ENCODE measurements around the gene CEMP1.
A peak's percentile ranks its signal among the peaks of the same experiment; 100 is the strongest.

The CEMP1 gene

DNA sequence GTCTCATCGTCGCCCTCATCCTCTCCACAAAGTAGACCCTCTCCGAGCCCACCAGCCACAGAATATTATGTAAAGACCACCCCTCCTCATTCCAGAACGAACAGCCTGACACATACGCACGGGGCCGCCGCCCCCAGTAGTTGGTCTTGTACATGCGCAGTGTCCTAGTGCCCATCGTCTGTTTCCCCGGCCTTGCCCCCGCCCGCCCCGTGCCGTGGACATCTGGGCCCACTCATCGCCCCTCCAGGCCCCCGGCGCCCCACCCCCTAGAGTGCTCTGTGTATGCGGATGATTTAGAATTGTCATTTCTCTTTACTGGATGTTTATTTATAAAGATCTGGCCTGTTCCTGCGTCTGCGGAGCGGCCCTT is 11.5 kb downstream of the CEMP1 start:
- no peak for DNase-seq (ENCODE audit: low read depth in 2 of 2)

- DNase-seq (ENCODE audit: low read depth in 2 of 2): no peak
These were observed 12.1 kb downstream of the CEMP1 start for GRCh38 chr16:2518823-2519710.

DNA sequence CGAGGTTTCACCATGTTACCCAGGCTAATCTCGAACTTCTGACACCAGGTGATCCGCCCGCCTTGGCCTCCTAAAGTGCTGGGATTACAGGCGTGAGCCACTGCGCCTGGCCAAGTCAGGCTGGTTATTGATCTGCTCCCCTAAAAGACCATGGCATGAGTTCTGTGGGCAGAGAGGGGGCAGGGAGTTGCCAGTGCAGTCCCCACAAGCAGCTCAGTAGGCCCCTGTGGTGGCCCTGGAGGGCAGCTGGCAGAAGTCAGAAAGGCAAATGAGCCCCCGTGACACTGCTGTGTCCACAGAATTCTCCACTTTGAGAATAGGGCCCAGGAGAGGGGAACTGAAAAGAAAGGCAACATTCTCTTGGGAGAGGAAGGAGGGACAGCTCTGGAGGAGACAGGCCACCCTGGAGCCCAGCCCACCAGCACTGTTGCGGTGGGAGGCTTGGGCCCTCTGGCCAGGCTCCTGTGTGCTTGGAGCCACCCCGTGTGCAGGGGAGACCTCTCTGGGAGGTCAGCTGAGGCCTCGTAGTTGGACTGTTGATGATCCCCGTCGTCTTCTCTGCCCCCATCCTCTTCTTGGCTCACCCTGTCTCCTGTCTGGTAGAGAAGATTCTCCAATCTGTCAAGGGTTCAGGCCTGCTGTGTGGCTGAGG is 13.1 kb downstream of the CEMP1 start:
- DNase-seq (ENCODE audit: low read depth in 2 of 2): no peak

DNA sequence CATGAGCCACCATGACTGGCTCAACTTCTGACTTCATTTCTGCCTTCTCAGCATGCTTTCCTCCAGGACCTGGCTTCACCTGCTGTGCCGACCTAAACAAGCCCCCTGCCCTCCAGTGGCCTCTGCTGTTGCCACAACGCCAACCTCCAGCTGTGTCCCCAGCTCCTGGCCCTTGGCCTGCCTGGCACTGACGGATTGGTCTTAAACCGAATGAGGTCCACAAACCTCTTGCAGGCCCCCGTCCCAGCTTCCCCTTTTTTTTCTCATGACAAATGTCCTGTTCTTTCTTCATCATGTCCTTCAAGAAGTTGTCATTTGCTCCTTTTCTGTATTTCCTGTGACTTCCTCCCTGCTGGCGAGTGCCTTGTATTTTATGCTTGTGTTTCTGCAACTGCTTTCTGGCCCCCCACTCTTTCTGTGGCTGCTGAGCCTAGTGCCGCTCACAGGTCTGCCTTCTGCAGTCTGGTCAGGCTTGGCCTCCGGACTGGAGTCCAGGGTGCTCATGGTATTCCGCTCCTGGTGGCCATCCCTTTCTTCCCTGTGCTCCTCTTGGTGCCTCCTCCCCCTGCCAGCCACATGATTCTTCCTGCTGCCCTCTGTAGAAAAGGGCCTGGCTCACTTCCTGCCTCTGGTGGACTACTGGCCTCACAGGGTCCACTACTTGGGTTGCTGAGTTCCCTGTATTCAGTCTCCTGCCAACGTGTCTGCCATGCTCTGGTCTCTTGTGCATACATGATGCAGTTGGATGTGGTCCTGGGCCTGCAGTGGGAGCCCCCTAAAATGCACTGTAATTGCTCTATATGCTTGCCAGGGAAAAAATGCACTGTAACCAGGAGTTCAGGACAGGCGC is 14.6 kb downstream of the CEMP1 start:
- no peak for DNase-seq (ENCODE audit: low read depth in 2 of 2)

GRCh38 chr16:2515180-2515851 is 15.9 kb downstream of the CEMP1 start:
- no peak for DNase-seq (ENCODE audit: low read depth in 2 of 2)

- DNase-seq (ENCODE audit: low read depth in 2 of 2): no peak
These were observed 16.7 kb downstream of the CEMP1 start for GRCh38 chr16:2514333-2515179.

DNA sequence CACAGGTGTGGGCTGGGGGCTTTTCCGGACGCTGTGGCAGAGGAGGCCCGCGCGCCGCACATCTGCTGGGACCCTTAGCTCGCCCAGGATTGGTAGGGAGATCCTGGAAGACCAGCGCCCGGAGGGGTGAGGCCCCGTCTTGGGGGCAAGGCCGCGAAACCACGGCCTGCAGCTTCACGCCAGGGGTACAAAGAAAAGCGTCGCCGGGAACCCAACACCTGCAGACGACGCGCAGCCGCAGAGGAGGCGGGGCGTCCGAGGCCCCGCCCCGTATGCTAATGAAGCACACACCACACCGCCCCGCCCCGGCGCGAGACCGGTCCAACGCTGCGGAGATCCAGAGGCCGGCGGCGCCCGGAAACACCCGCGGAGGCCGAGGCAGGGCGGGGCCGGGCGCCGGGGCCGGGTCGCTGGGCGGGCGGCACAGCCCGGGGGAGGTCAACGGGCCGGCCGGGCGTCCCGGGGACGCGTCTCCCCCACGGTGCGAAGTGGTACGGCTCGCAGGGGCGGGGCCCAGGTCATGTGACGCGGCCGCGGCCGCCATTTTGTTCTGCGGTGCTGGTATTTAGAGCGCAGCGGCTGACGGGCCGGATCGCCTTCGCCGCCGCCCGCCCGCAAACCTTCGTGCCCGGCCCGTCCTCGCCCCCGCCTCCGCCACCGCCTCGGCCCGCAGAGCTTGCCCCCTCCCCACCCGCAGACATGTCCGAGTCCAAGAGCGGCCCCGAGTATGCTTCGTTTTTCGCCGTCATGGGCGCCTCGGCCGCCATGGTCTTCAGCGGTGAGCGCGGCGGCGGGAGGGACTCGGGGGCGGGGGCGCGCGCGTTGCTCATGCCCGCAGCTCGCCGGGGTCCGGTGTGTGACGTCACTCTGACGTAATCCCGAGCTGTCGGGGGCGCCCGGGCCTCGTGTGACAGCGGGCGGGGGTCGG is 17.5 kb downstream of the CEMP1 start, which contains the start of gene ATP6V0C:
Gene ATP6V0C (plus strand): TSS at position 548 of the 928 bp plus-strand sequence. CDS start 152 bp downstream, at position 700.
- peak; percentile 81 to 83 for DNase-seq (ENCODE audit: low read depth in 2 of 2)

GRCh38 chr16:2512735-2513404 is 18.3 kb downstream of the CEMP1 start:
- no peak for DNase-seq (ENCODE audit: low read depth in 2 of 2)

GRCh38 chr16:2511996-2512734 is 19.0 kb downstream of the CEMP1 start:
- no peak for DNase-seq (ENCODE audit: low read depth in 2 of 2)

DNA sequence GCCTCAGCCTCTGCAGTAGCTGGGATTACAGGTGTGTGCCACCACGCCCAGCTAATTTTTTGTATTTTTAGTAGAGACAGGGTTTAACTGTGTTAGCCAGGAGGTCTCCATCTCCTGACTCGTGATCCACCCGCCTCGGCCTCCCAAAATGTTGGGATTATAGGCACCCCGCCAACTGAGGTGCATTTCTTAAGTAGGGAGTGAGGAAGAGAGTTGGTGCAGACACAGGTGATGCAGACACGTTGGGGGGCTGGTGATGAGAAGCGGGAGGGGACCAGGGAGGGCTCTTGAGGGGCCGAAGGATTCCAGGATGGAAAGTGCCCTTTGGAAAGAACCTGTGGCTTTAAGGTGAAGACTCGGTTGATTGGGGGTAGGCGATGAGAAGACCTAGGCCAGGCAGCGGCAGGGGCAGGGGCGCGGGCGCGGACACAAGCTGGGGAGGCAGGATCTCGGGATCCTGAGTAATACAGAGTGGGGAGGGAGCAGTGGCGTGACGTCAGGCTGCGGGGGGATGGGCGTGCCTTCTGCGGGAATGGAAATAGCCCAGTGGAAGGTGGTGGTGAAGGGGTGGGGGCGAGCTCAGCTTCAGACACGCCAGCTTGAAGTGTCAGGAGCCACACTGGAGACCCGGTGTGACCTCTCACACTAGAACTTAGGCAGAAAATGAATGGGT is 19.9 kb downstream of the CEMP1 start:
- DNase-seq (ENCODE audit: low read depth in 2 of 2): no peak

GRCh38 chr16:2508722-2509400 is 22.3 kb downstream of the CEMP1 start:
- no peak for DNase-seq (ENCODE audit: low read depth in 2 of 2)

DNA sequence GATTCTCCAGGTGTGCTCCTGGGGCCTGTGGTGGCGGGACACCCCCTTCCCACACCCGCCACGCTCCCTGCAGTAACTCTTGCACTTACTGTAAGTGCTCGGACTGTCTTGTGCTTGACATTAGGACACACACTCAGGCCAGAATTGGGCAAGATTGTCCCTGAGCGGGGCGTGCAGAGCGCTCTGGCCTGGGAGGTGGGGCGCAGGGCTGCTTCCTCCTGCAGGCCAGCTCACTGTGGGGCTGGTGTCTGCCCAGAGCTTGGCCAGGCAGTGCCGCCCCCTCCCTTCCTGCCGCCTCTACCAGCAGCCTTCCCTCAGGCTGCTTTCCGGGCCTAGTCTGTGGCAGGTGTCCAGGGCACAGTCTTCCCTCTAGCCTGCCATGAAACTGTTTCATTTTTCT is 23.5 kb downstream of the CEMP1 start:
- no peak for DNase-seq (ENCODE audit: low read depth in 2 of 2)

- DNase-seq (ENCODE audit: low read depth in 2 of 2): no peak
These were observed 24.1 kb downstream of the CEMP1 start for GRCh38 chr16:2507052-2507659.

GRCh38 chr16:2505695-2506094 is 25.5 kb downstream of the CEMP1 start:
- no peak for DNase-seq (ENCODE audit: low read depth in 2 of 2)

DNA sequence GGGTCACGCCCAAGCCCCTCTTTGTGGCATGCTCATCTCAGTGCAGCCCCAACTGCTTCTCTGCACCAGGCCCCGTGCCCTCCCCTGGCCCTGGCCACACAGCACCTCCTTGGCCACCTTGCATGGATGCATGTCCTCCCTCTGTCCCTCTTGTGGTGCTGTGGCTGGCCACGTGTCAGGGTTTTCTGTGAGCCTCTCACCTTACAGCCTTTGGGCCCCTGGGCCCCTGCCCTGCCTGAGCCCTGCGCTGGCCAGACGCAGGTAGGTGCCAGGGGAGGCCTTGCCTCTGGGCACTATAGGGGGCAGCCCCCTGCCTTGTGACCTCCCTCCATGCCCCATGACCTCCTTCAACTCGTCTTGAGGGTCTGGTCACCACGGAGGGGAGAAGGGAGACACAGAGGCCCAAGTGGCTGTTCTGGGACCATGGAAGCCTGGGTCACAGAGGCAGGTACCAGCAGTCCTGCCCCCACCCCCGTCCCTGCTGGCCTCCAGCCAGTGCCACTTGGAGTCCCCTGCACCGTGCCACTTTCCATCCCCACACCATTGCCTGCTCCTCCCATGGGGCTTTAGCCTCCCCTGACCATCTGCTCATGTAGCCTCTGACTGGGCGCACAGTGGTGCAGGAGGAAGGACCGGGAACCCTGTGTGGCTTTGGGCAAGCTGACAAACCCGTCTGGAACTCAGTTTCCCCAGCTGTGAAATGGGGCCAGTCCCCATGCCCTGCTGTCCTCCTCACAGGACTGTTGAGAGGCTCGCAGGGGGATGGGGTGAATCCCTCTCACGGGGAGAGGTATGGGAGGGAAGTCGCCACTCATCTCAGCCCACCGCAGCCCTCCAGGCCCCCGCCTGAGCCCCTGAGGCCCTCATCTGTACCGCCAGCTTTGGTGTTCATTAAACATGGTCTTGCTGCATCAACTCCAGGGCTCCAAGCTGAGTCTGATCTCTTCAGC is 29.0 kb downstream of the CEMP1 start:
- no peak for DNase-seq (ENCODE audit: low read depth in 2 of 2)

Data from stimulated activated CD8-positive, alpha-beta memory T cell treated with anti-CD3 and anti-CD28 coated beads, Interleukin-15, amount 100 ng/mL, for 48 hours (primary cell).